ENCODE data around the gene MLH1.

Gene MLH1

DNA sequence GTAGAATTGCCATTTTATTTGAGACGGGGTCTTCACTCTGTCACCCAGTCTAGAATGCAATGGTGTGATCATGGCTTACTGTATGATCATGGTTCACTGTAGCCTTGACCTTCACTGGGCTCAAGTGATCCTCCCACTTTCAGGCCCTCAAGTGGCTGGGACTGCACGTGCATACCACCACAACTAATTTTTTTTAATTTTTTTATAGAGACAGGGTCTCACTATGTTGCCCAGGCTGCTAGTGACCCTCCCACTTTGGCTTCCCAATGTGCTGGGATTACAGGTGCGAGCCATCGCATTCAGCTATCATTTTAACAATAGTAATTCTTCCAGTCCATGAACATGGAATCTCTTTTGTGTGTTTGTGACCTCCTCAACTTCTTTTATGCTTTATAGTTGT lies 12.3 kb upstream of the MLH1 start:
- no peak for DNase-seq (ENCODE audit: low read depth)

DNA sequence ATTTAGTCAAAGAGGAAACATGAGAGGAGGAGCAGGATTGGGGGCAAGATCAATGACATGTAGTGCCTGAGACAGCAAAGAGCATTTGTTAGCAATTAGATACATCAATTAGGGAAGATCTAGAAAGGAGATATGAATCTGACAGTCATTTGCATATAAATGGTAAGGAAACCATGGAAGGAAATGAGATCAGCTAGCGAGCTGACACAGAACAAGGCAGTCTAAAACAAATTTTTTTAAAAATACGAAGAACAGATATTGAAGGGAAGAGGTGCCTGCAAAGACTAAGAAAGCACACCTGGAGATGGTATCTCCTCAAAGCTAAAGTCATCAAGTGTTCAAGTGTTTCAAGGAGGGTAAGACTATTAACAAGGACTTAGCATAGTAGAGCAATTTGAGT lies 5.0 kb upstream of the MLH1 start:
- DNase-seq (ENCODE audit: low read depth): no peak

DNA sequence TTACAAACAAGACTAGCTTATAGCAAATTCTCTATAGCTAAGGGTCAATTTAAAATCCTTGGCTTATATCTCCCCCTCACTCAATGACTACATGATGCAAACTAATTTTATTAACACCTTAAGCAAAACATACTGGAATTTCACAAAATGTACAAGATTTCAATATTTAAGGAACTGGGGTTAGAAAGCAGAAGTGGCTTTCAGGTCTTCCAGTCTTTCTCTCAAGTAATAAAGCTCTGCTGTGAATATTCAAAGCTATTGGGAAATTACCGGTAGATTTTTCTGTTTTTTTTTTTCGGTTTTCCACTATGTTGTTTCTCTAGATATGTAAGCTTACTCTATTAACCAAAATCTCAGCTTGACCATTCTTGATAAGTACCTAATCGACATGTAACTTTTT lies 4.3 kb upstream of the MLH1 start:
- no peak for DNase-seq (ENCODE audit: low read depth)

DNA sequence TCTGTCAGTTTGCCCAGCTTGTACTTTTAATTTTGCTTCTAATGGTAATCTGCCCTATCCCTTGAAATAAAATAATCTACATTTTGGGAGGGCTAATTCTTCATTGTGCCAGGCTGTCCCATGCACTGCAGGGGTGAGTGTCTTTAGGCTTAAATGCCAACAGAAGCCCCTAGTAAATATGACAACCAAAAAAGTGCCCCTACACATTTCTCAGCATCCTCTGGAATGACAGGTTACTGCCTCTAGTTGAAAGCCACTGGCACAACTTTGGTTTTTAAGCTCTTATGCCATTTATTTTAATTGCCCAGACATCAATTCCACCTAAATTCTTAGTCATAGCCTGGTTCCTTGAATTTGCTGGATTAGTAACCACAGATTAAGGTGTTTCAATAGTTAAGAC lies 3.8 kb upstream of the MLH1 start:
- DNase-seq (ENCODE audit: low read depth): no peak

DNA sequence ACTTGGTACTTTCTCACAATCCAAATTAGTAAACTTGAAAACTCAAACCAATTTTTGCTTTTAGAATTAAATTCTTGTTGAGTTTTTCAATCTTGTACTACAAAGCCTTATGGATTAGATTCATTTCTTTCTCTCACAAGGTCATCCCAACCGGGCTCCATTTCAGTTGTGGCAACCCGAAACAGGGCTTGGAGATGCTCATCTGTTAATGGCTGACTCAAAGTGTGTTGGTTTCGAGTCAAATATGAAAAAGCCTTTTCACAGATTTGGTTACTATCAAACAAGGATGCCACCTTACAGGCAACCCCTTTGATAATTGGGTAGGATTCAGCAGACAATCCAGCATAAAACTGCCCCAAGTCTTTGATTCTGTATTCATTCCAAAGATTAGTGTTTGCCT lies 2.2 kb upstream of the MLH1 start:
- DNase-seq (ENCODE audit: low read depth): peak; percentile 6

DNA sequence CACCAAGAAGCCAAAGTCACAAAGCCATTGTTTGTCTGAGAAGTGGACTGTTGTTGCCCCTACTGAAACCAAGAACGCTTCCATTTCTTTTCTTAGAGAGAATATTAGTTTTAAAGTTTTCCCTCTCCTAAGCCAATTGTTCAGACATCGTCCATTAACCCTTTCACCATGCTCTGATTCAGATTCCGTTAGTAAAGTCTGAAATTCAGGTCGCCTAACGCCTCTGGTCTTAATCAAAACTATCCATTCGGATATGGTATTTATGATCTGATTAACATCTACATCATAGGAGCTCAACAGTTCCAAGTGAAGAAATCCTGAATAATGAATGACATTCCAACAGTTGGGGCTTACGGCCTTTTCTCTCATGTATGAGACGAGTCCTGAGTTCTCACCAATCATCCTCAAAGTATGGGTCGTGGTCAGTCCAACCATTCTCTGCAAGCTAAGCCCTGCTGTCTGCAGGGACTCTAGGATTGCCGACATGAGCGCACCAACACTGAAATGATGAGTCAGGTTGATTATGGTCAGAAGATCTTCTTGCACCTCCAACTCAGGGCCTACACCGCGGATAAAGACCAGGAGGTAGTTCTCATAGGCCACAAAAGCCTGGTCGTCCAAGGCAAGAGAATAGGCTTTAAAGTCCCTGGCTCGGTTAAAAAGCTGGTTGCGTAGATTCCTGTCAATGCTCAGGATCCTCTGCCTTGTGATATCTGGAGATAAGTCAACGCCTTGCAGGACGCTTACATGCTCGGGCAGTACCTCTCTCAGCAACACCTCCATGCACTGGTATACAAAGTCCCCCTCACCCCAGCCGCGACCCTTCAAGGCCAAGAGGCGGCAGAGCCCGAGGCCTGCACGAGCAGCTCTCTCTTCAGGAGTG lies 1.2 kb upstream of the MLH1 start:
- DNase-seq (ENCODE audit: low read depth): peak; percentile 4

DNA sequence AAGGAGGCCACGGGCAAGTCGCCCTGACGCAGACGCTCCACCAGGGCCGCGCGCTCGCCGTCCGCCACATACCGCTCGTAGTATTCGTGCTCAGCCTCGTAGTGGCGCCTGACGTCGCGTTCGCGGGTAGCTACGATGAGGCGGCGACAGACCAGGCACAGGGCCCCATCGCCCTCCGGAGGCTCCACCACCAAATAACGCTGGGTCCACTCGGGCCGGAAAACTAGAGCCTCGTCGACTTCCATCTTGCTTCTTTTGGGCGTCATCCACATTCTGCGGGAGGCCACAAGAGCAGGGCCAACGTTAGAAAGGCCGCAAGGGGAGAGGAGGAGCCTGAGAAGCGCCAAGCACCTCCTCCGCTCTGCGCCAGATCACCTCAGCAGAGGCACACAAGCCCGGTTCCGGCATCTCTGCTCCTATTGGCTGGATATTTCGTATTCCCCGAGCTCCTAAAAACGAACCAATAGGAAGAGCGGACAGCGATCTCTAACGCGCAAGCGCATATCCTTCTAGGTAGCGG lies 452 bp upstream of the MLH1 start, which contains the start of gene EPM2AIP1:
Gene EPM2AIP1 (minus strand): TSS at position 326 of the 520 bp plus-strand sequence. CDS start 54 bp downstream, at position 272.
- no peak for DNase-seq (ENCODE audit: low read depth)

DNA sequence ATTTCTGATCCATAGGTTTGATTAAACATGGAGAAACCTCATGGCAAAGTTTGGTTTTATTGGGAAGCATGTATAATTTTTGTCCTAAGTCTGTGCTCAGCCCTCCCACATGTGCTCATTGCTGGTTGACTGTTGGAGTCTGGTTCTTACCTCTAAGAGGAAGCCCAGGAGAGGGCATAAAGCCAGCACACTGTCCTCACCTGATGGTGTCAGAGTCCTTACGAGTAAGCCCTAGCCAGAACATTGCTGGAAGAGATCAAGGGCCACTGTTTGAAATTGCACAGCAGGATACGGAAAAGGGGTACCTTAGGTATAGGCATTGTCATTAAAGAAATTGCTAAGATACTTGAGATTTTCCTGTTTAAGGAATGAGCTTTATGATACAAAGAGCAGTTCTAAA lies 21.3 kb downstream of the MLH1 start:
- no peak for DNase-seq (ENCODE audit: low read depth)

DNA sequence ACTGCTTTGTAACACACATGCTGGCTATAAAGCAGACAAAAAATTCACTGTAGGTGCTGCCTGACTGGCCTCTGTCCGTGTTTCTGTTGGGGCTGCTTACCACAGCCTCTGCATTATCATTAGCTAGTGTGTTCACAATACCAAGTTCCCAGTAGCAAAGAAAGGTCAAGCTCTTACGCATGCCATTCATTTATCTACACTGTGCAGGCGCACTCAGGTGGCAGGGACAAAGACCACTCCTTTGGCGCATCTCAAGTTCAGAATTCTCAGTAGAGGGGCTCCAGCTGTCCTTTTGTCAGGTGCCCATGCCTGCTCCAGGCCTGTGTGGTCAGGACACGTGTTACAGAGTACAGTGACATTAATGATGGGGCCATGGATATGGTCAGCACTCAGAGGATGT lies 22.3 kb downstream of the MLH1 start:
- no peak for DNase-seq (ENCODE audit: low read depth)

DNA sequence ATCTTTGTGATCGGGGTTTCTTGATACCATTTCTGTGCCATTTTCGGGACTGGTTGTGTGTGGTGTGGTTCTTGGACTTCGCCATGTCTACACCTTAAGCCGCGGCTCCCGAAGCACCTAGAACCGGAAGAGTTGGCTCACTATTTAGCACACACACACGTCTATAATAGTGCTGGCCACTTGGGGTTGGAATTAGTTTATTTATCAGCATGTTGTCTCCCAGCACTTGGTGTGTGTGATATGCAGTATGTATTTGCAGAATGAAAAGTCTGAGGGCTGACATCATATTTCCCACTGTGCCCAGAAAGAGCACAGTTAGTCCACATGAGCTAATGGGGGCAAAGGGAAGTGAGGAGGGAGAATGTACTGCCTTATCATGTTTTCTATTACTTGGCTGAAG lies 23.6 kb downstream of the MLH1 start:
- no peak for DNase-seq (ENCODE audit: low read depth)

DNA sequence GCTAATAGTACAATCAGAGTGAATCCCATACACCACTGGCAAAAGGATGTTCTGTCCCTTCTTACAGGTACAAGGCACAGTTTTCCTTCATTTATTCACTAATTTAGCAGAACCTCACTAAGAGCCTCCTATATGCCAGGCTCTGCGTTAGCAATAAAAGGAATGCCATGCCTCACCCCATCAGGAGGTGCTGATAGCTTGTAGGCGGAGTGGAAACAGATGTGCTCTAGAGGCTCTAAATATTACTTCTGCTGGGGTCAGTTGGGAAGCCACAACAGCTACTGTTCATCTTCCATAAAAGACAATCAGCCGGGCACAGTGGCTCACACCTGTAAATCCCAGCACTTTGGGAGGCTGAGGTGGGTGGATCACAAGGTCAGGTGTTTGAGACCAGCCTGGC lies 24.4 kb downstream of the MLH1 start:
- DNase-seq (ENCODE audit: low read depth): no peak

DNA sequence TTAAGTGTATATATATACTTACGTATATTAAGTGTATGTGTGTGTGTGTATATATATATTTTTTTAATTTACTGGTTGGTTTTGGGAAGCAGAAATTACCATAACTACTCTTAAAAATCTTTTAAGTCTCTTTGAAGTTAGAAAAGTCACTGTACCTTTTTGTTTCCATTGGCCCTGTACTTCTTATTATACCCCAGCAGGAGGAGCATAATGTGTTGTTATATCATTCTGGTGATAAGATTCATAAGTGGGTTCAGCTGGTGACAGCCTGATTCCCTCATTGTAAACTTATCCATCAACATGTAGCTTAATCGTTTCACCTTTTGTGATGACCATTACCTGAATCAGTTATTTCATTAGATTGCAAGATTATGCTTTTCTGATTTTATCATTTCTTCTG lies 30.8 kb downstream of the MLH1 start:
- no peak for DNase-seq (ENCODE audit: low read depth)

DNA sequence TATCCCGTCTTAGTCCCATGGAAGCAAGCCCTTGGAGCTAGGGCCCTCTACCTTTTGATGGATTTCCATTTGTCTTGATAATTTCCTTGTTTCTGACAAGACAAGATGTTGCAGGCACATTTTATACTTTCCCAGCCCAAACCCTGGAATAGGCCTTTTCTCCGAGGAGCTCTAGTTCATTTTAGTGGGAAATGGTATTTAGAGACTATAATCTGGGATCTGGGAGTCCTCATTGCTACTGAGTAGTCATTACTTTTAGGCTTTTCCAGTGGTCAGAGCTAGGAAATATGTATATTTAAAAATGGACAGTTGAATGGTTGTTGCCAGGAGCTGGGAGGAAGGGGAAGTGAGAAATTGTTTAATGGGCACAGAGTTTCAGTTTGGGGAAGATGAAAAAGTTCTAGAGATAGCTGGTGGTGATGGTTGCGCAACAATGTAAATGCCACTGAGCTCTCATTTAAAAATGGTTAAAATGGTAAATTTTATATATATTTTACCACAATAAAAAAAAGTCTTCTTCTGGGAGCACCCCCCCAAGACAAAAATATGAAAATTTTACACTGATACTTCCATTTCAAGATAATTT lies 31.6 kb downstream of the MLH1 start:
- no peak for DNase-seq (ENCODE audit: low read depth)

DNA sequence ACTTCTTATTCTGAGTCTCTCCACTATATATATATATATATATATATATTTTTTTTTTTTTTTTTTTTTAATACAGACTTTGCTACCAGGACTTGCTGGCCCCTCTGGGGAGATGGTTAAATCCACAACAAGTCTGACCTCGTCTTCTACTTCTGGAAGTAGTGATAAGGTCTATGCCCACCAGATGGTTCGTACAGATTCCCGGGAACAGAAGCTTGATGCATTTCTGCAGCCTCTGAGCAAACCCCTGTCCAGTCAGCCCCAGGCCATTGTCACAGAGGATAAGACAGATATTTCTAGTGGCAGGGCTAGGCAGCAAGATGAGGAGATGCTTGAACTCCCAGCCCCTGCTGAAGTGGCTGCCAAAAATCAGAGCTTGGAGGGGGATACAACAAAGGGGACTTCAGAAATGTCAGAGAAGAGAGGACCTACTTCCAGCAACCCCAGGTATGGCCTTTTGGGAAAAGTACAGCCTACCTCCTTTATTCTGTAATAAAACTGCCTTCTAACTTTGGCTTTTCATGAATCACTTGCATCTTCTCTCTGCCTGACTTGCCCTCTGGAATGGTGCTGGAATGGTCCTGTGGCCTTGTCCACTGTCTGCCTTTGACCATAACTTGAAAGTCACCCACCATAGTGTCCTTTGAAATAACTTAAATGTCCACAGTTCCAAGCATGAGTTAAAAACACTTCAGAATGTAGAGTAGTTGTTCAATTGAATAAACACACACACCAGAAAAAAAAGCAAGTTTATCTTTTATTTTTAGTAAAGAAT lies 32.4 kb downstream of the MLH1 start:
- DNase-seq (ENCODE audit: low read depth): no peak

DNA sequence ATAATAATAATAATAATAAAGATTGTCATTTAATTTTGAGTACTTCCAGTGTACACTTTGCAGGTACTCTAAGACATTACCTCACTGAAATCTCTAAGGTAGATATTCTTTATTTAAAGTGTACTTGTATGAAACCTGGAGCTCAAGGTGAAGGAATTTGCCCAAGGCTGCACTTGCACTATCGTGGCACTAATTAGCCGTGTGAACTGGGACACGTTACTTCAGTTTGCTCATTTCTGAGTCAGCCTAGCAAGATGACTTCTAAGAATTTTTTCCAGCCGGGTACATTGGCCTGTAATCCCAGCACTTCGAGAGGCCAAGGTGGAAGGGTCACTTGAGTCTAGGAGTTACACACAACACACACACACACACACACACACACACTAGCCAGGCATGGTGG lies 33.5 kb downstream of the MLH1 start:
- no peak for DNase-seq (ENCODE audit: low read depth)

DNA sequence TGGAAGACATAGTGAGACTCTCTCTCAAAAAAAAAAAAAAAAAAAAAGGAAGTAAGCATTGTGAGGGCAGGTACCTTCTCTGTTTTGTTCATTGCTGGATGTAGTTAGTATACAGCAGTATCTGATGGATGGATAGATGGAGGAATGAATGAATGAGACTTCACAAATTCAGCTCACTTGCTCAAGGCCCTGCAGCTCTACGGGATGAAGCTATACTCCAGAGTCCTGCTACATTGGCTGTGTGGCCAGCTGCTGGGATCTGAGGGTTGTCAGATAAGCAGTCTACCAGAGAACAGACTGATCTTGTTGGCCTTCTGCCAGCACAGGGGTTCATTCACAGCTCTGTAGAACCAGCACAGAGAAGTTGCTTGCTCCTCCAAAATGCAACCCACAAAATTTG lies 35.0 kb downstream of the MLH1 start:
- DNase-seq (ENCODE audit: low read depth): no peak

DNA sequence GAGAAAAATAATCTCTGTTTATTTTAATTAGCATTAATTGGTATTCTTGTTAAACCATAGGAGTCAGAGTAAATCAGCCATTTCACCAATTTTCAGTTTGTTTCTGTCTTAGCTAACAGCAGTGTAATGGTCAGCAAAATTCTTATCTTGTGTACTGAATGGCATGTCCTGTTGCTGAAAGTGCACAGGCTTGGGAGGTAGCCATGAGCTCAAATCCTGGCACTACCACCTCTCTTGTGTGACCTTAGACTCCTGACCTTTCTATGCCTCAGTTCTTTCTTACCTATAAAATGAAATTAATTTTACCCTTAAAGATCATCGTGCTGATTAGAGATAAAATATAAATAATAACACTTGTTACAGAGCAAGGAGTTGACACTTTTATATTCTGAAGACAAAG lies 35.8 kb downstream of the MLH1 start:
- no peak for DNase-seq (ENCODE audit: low read depth)

DNA sequence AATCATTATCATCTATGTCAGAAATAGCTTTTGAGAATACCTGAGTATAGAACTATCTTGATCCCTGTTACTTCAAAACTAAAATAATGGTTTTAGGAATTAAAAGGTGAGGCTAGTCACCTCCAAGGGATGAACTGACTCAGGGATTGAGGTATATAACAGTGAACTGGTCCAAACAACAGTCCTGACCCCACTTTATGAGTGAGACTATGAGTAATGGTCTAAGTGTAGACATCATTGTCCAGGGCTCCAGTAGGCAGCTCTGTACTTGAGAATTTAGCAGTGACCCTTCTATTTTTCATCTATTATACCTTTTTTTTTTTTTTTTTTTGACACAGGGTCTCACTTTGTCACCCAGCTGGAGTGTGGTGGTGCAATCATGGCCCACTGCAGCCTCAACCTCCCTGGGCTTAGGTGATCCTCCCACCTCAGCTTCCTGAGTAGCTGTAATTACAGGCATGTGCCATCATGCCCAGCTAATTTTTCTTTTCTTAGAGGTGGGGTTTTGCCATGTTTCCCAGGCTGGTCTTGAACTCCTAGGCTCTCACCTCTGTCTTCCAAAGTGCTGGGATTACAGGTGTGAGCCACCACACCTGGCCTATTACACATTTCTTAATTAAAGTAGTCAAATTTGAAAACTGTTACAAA lies 36.3 kb downstream of the MLH1 start:
- DNase-seq (ENCODE audit: low read depth): no peak

DNA sequence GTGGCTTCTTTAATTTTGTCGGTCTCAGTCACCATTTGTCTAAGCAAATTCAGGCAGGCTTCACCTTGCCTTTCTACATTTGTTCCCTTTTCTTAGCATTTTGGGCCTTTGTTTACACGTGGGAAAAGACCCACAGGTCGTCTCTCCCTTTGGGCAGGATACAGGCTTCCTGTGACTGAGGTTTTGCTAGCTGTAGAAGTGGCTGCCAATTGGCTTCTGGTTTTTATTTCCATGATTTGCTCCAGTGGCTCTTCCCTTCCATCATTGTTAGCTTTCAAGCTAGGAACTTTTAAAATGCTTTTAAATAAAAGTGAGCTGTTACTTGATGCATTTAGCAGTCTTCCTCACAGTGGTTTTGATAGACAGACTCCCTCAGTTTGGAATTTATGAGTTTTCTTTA lies 37.3 kb downstream of the MLH1 start:
- DNase-seq (ENCODE audit: low read depth): no peak

DNA sequence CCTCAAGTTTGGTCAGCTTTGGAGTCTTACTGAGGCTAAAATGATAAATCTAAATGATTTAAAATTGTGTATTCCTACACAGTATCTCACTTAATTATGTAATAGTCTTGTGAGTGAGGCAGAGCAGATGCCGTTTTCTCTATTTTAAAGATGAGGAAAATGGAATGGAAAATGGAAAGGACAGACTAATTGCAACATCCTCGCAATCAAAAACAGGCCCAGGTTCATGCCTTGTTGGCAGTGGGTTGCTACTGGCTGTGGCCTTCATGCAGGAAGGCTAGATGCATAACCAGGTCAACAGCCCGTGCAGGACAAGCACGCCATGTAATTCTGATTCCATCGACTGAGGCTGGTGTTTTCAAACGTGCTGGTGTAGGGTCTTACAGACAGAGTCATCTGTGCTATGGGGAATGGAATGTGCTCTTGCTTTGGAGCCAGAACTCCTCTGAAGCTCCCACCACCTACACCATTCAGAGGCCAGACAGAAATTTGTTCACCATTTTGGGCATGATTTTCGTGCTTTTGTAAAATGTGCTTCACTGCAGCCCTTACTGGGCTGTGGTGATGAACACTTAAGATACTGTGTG lies 37.9 kb downstream of the MLH1 start:
- no peak for DNase-seq (ENCODE audit: low read depth)

DNA sequence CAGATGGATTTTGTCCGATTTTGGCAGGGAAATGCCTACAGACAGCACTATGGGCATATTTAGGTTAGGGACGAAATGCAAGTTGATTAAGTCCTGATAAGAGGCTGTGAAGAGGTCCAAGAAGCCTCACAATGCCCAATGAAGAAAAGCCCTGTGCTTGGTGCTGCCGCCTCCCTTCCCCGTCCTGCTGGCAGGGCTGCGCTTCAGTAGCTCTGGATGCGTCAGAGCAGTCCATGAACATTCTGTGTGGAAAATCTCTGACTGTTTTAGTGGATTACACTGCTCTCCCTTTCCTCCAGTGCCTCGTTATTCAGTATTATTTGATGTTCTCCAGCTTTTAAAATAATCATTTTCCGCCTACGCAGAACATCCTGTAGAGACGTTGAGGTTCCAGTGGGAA lies 39.6 kb downstream of the MLH1 start:
- DNase-seq (ENCODE audit: low read depth): no peak

DNA sequence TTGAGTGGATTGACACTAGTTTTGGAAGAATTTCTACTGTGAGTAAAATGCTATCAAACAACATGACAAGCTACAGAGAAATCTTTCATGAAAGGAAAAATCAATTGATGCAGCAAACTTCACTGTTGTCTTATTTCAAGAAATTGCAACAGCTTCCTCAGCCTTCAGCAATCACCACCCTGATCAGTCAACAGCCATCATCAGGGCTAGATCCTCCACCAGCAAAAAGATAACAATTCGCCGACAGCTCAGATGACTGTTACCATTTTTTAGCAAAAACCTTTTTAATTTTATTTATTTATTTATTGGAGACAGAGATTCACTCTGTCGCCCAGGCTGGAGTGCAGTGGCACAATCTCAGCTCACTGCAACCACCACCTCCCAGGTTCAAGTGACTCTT lies 44.0 kb downstream of the MLH1 start:
- no peak for DNase-seq (ENCODE audit: low read depth)

Data from activated T-cell treated with anti-CD3 and anti-CD28 coated beads for 24 hours (primary cell).